Measurements from ENCODE around the gene TGM6. TPM values are rescaled to one million over a fixed set of nuclear protein-coding genes. Genes with fewer than 3 reads are reported as not detected.
A peak's percentile ranks its signal among the peaks of the same experiment; 100 is the strongest.

The TGM6 gene
- total RNA-seq, 1 experiment from 2014 or later, result not detected

DNA sequence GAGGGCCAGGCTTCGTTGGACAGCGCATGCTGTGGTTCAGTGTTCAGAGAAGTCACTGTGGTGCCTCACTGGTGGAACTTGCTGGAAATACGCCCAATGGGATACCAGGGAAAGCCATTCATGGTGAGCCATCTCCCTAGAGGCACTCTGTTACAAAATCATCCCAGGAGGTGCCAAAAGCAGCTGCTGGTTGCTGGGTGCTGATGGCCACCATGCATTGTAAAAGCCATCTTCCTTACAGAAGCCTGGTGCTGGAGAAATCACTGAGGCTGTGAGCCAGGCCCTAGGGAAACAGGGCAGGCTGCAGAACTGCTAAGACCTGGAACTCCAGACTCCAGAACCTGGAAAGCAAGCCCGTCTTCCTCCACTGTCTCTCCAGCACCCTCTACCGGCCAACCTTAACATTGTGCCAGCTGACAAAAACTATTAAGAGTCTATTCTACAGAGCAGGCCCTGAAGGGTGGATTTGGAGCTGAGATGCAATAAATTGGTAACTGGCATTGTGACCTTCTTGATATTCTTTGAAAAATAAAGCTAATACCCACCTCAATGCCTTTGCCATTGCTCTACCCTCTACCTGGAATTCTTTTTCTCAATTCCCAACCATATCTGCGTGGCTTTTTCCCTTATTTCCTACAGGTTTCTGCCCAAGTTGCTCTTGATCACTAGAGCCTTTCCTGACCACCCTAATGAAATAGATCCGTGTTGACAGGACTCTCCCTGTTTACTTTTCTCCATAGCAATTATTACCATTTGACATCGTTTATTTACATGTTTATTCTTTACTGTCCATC lies 71.4 kb downstream of the TGM6 start:
- intact Hi-C loops (cut with micrococcal nuclease; ENCODE audit: unreplicated experiment), result loop anchor here (2.0 kb wide), 2 partner anchors 31 to 245 kb away; no protein-coding TSS in a partner anchor
- Mint-ChIP-seq H3K9me3 (ENCODE audit: low read depth, unreplicated experiment) (no peaks in the 10 kb centered on the region), H3K36me3 (ENCODE audit: insufficient read depth, unreplicated experiment) (no peaks in the 10 kb centered on the region), H3K27me3 (ENCODE audit: unreplicated experiment) (peaks cover 26% of the 10 kb centered on the region), H3K4me1 (ENCODE audit: low read depth, unreplicated experiment) (no peaks in the 10 kb centered on the region), H3K27ac (ENCODE audit: unreplicated experiment) (no peak overlapping the region), H3K4me3 (ENCODE audit: low read depth, unreplicated experiment) (no peak overlapping the region)
- TF ChIP-seq, protein P1, sequence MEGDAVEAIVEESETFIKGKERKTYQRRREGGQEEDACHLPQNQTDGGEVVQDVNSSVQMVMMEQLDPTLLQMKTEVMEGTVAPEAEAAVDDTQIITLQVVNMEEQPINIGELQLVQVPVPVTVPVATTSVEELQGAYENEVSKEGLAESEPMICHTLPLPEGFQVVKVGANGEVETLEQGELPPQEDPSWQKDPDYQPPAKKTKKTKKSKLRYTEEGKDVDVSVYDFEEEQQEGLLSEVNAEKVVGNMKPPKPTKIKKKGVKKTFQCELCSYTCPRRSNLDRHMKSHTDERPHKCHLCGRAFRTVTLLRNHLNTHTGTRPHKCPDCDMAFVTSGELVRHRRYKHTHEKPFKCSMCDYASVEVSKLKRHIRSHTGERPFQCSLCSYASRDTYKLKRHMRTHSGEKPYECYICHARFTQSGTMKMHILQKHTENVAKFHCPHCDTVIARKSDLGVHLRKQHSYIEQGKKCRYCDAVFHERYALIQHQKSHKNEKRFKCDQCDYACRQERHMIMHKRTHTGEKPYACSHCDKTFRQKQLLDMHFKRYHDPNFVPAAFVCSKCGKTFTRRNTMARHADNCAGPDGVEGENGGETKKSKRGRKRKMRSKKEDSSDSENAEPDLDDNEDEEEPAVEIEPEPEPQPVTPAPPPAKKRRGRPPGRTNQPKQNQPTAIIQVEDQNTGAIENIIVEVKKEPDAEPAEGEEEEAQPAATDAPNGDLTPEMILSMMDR (IDR thresholded peaks at IDR 0.05; ENCODE audit: unreplicated experiment), result peak; percentile 61
- BruUV-seq (replicated peaks), result no TSS peak
- CTCF ChIA-PET, result interaction anchor here (2.3 kb wide), 1 partner anchor 244 kb away, joined by 15 read pairs; no protein-coding TSS in a partner anchor
- DNase-seq, result peak; percentile 79

DNA sequence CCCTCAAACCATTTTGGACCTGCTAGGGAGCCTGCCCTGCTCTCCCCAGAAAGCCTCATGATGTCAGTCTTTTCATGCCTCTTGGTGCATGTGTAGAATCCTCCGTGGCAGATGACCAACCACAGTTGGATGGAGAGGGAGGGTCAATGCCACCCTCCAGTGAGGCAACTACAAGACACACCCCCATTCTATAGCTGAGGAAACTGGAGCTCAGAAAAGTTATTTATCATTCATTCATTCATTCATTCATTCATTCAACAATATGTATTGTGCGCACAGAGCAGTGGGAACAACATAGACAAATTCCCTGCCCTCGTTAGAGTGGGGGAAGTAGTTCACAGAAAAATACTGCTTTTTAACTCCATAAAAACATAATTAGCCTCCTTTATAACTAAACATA lies 73.1 kb downstream of the TGM6 start:
- intact Hi-C loops (cut with micrococcal nuclease; ENCODE audit: unreplicated experiment), result loop anchor here (2.0 kb wide), 2 partner anchors 33 to 247 kb away; no protein-coding TSS in a partner anchor
- CTCF ChIA-PET, result no interaction called here

DNA sequence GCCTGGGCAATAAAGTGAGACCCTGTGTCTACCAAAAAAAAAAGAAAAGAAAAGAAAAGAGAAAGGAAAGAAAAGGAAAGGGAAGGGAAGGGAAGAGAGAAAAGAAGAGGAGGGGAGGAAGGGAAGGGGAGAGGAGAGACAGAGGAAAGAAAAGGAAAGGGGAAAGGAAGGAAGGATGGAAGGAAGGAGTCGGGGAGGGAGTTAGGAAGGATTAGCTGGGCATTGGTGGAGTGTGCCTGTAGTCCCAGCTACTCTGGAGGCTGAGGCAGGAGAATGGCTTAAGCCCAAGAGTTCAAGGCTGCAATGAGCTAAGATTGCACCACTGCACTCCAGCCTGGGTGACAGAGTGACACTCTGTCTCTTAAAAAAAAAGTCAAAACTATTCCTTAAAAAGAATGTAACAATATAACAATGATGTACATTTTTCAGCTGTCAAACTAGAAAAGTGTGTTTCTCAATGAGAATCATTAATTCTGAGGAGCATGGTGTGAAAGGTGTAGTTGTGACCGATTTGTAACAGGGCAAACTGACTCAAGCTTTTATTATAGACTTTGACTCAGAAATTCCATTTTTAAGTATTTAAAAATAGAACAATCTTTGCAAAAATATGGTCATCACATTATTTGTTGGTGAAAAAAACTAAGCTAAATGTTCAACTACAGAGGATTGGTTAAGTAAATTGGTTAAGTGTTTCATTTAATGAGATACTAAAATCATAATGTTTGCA lies 75.2 kb downstream of the TGM6 start:
- no TSS peak for BruUV-seq (replicated peaks)
- no peak overlapping the region for H3K27ac Mint-ChIP-seq (ENCODE audit: unreplicated experiment)
- DNase-seq, result no peak
- no peaks in the 10 kb centered on the region for H3K9me3 Mint-ChIP-seq (ENCODE audit: low read depth, unreplicated experiment)
- H3K36me3 Mint-ChIP-seq (ENCODE audit: insufficient read depth, unreplicated experiment), result peaks cover 10% of the 10 kb centered on the region
- H3K4me3 Mint-ChIP-seq (ENCODE audit: low read depth, unreplicated experiment), result no peak overlapping the region
- no peaks in the 10 kb centered on the region for H3K4me1 Mint-ChIP-seq (ENCODE audit: low read depth, unreplicated experiment)
- peaks cover 10% of the 10 kb centered on the region for H3K27me3 Mint-ChIP-seq (ENCODE audit: unreplicated experiment)
- CTCF ChIA-PET, result interaction anchor here (0.7 kb wide), 1 partner anchor 69 kb away, joined by 3 read pairs; no protein-coding TSS in a partner anchor
- intact Hi-C loops (cut with micrococcal nuclease; ENCODE audit: unreplicated experiment), result no loop called here
- TF ChIP-seq, protein P1 (IDR thresholded peaks at IDR 0.05; ENCODE audit: unreplicated experiment), result no peak

More for the DNA sequence above, 73.1 kb downstream of the TGM6 start:
- DNase-seq, result no peak
- H3K27ac Mint-ChIP-seq (ENCODE audit: unreplicated experiment), result no peak overlapping the region
- peaks cover 26% of the 10 kb centered on the region for H3K27me3 Mint-ChIP-seq (ENCODE audit: unreplicated experiment)
- no TSS peak for BruUV-seq (replicated peaks)
- TF ChIP-seq, protein P1 (IDR thresholded peaks at IDR 0.05; ENCODE audit: unreplicated experiment), result no peak
- no peaks in the 10 kb centered on the region for H3K4me1 Mint-ChIP-seq (ENCODE audit: low read depth, unreplicated experiment)
- no peak overlapping the region for H3K4me3 Mint-ChIP-seq (ENCODE audit: low read depth, unreplicated experiment)
- H3K9me3 Mint-ChIP-seq (ENCODE audit: low read depth, unreplicated experiment), result no peaks in the 10 kb centered on the region
- H3K36me3 Mint-ChIP-seq (ENCODE audit: insufficient read depth, unreplicated experiment), result no peaks in the 10 kb centered on the region

DNA sequence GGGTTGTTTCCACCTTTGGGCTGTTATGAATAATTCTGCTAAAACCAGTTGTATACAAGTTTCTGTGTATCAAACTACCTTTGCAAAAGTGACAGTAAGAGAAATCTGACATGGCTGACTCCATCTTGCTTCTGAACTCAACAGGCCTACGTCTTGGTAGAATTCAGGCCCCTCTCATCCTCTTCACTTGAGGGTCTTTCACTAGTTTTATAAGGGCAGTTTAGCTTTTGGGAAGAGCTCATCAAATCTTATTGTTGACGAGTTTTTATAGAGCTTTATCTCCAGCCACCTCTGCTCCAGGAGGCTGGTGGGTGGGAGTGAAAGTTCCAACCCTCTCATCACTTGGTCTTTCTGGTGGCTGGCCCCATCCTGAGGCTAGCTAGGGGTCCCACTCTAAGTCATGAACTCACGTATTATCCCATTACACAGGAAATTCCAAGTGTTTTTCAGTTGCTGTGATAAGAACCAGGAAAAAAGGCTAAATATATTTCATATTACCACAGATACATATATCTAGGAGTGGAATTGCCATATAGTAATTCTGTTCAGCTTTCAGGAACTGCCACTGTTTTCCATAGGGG lies 78.3 kb downstream of the TGM6 start:
- DNase-seq, result no peak
- intact Hi-C loops (cut with micrococcal nuclease; ENCODE audit: unreplicated experiment), result no loop called here
- Mint-ChIP-seq H3K4me3 (ENCODE audit: low read depth, unreplicated experiment) (no peak overlapping the region), H3K4me1 (ENCODE audit: low read depth, unreplicated experiment) (no peaks in the 10 kb centered on the region), H3K9me3 (ENCODE audit: low read depth, unreplicated experiment) (no peaks in the 10 kb centered on the region), H3K36me3 (ENCODE audit: insufficient read depth, unreplicated experiment) (peaks cover 40% of the 10 kb centered on the region), H3K27me3 (ENCODE audit: unreplicated experiment) (no peaks in the 10 kb centered on the region), H3K27ac (ENCODE audit: unreplicated experiment) (no peak overlapping the region)
- CTCF ChIA-PET, result no interaction called here
- TF ChIP-seq, protein P1 (IDR thresholded peaks at IDR 0.05; ENCODE audit: unreplicated experiment), result no peak
- BruUV-seq (replicated peaks), result no TSS peak

Data from Calu3 (cell line).